ENCODE results near the gene ATP6V1E1.

- TF ChIP-seq SUZ12 (IDR thresholded peaks at IDR 0.05; ENCODE audit: extremely low read depth, insufficient read depth, insufficient read length): no peak
- no peak for TF ChIP-seq YY1 (IDR thresholded peaks at IDR 0.05; ENCODE audit: insufficient read depth, insufficient read length)
- TF ChIP-seq ZNF274 (IDR thresholded peaks at IDR 0.05; ENCODE audit: low read depth, low read length): no peak
Observed at GRCh38 chr22:17583151-17583550, 45.4 kb downstream of the ATP6V1E1 start.
